ENCODE results near the gene NID1. TPM values are rescaled to one million over a fixed set of nuclear protein-coding genes. Genes with fewer than 3 reads are reported as not detected.

Gene NID1
- total and polyA plus RNA-seq, 2 donors (not counting 3 experiments of a cell fraction or from before 2014, with no cell fraction given) = 87.0 to 109 TPM

GRCh38 chr1:235997931-235998330, 67.0 kb downstream of the NID1 start:
- FAIRE-seq (no peak), DNase-seq (ENCODE audit: low read depth, low spot score) (no peak)
- dilution Hi-C loops (cut with MboI; ENCODE audit: extremely low pct_ligation_motif_present, low sequenced_read_pairs) = no loop called here
- Histone ChIP-seq H3K27ac (ENCODE audit: insufficient read depth, low read depth, low read length) (no peak overlapping the region), H3K9ac (replicated peaks; ENCODE audit: extremely low read depth, insufficient read depth, low read length) (no peak overlapping the region), H4K20me1 (replicated peaks; ENCODE audit: control insufficient read depth, extremely low read depth, insufficient read depth, low read length) (no peaks in the 10 kb centered on the region), H3K4me2 (ENCODE audit: insufficient read depth, low read length) (no peak overlapping the region), H3K27me3 (ENCODE audit: control insufficient read depth in 2 of 2, insufficient read depth in 2 of 2, low read length in 2 of 2) (no peaks in the 10 kb centered on the region), H3K9me1 (replicated peaks; ENCODE audit: control insufficient read depth, extremely low read depth, insufficient read depth, low read length) (no peaks in the 10 kb centered on the region), H3K4me1 (ENCODE audit: control insufficient read depth, extremely low read depth, insufficient read depth, low read length) (peaks cover 38% of the 10 kb centered on the region), H3K36me3 (ENCODE audit: control insufficient read depth in 2 of 2, extremely low read depth in 1 of 2, insufficient read depth in 2 of 2, low read length in 2 of 2) (peaks cover 0 to 7% of the 10 kb centered on the region in 2 experiments), H3K4me3 (replicated peaks in 1 of 3; ENCODE audit: insufficient read depth in 1 of 3, low read depth in 1 of 3, low read length in 3 of 3) (no peak overlapping the region), H3K9me3 (replicated peaks; ENCODE audit: control insufficient read depth, insufficient read depth, low read length) (no peaks in the 10 kb centered on the region), H3K79me2 (ENCODE audit: control insufficient read depth, insufficient read depth, low read length) (no peaks in the 10 kb centered on the region), H2AFZ (ENCODE audit: low read depth, low read length) (no peak overlapping the region)
- no TSS peak for BruUV-seq (replicated peaks)
- intact Hi-C loops (cut with micrococcal nuclease) = no loop called here
- TF ChIP-seq JUN (IDR thresholded peaks at IDR 0.05; ENCODE audit: borderline replicate concordance, insufficient read depth, insufficient read length, low read depth) (no peak), FOS (IDR thresholded peaks at IDR 0.05; ENCODE audit: borderline replicate concordance, insufficient read depth, low read length) (no peak), EZH2 (IDR thresholded peaks at IDR 0.05; ENCODE audit: borderline replicate concordance, low read depth, low read length, severe bottlenecking) (no peak), MAX (IDR thresholded peaks at IDR 0.05; ENCODE audit: insufficient read depth, insufficient read length) (no peak), POLR2AphosphoS5 (IDR thresholded peaks at IDR 0.05; ENCODE audit: insufficient read depth, low read depth, low read length) (no peak), POLR2A (IDR thresholded peaks at IDR 0.05; ENCODE audit: low read depth, low read length) (no peak), GATA2 (IDR thresholded peaks at IDR 0.05; ENCODE audit: insufficient read depth, insufficient read length, low read depth, low read length) (no peak), CTCF (IDR thresholded peaks at IDR 0.05; ENCODE audit: extremely low read depth in 1 of 2, insufficient read depth in 1 of 2, low read depth in 1 of 2, low read length in 2 of 2) (no peak), MYC (IDR thresholded peaks at IDR 0.05; ENCODE audit: low read depth, low read length) (no peak)
- CTCF ChIA-PET = interaction anchor here (0.6 to 2.0 kb wide), 2 partner anchors 11 to 511 kb away, joined by 3 to 6 read pairs; no protein-coding TSS in a partner anchor
- POLR2A ChIA-PET = interaction anchor here (0.6 kb wide), 1 partner anchor 13 kb away, joined by 3 read pairs; no protein-coding TSS in a partner anchor

Measured in endothelial cell of umbilical vein (primary cell).